DMS79 treated with DMSO at 0.1 percent for 48 hours (cell line): ENCODE measurements around the gene MLLT3.

Source experiments
- DNase-seq: peaks from one replicate; lab custom pipeline; 2025; lab: John Stamatoyannopoulos, UW

Gene MLLT3

DNA sequence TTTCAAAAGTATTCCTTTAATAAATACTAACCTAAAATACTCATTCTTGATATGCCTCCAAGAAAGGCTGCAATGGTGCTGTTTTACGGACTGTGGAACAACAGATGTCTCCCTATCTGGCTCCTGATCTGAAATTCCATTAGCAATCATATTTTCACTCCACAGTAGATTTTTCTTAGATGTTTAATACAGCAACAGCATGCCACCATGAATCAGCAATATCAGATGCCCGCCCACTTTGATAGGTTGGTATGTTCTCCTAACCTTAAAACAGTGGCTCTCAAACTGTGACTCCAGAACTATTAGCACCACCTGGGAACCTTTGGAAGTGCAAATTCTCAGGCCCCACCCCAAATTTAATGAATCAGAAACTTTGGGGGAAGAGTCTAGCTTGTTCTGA lies 110.2 kb downstream of the MLLT3 start:
- no peak for DNase-seq

DNA sequence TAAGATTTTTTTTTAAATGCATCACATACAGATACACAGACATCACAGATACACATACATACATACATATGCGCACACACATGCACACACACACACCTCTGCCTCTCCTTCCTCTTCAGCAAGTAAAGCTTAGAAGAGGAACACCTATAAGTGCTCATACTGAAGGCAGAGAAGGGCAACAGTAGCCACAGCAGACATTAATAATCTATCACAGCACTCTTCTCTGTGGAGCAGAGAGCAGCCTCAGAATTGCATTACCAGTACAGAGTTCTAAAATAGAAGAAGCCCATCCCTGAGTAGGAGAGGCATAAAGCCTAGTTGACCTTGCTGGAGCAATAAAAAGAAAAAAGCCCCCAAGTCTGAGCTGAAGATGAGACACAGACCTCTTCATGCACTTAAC lies 110.6 kb downstream of the MLLT3 start:
- DNase-seq, result no peak

DNA sequence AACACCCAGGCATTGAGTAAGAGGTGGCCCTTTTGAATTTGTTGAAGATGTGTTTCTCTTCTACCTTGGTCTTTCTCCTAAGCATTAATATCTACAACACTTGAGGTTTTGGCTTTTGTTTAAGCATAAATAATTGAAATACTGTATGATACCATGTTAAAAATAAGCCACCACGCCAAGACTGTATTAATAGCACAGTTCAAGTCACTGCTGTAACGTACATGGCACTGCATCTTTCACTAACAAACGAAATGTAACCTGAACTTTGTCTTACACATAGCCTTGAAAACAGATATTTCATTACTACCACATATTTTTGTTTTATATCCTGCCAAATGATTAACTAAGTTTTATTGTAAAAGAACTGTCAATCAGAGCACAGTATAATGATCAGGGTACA lies 112.8 kb downstream of the MLLT3 start:
- no peak for DNase-seq

DNA sequence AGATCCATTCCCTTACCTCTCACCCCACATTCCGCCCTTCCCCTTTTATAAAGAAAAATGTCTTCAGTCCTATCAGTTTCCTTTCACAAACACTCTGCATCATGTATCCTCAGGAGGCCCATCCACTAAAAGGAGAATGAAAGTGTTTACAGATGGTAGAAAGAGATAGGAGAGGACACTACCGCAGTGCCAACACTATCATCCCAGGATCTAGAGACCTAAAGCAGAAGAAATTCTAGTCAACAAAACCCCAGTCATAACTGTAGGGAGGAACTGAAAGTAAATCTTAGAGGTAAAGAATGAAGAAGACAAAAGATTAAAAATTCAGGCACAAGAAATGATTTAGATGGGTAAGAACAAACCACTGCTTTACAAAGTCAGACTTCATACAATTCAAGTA lies 114.1 kb downstream of the MLLT3 start:
- DNase-seq, result no peak

DNA sequence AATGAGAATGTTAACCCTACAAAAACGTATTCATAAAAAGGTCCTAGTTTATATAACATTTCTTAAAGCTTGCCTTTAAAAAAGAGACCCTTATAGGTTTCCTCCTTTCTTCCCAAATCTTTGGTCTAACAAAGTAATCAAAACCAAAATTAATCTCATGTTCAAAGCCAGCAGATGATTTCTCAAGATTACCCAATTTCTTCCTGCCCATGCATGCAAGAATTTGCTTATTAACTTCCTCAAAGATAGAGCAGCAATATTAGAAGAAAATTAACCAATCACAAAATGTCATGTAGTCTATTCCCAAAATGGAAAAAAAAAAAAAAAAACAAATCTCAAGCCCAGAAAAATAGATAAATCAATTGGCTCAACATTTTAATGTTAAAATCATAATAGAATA lies 114.9 kb downstream of the MLLT3 start:
- no peak for DNase-seq

DNA sequence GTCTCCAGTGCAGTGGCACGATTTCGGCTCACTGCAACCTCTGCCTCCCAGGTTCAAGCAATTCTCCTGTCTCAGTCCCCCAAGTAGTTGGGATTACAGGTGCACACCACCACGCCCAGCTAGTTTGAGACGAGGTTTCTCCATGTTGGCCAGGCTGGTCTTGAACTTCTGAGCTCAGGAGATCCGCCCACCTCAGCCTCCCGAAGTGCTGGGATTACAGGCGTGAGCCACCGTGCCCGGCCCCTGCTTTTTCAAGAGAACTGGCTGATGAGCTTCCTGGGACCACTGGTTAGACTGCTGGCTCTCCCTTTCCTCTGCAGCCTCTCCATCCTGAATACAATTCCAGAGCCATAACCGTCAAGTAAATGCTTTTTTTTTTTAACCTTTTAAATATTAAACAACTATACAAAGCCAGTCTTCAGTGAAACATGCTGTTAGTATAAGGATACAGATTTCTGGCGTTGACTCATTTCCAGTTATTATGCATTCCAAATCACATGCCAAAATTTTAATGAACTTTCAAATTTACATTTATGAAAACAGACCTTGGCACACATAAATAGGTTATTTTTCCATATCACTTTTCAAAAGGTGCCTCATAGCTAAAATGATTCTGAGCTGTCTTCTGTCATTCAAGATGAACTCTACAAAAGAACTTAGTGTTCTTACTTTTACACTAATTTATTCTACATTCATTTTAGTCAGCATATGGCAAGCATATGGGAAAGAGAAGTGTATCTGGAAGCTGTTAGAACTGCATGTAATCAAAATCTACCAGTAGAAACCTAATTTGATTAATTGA lies 116.0 kb downstream of the MLLT3 start:
- DNase-seq, result no peak

DNA sequence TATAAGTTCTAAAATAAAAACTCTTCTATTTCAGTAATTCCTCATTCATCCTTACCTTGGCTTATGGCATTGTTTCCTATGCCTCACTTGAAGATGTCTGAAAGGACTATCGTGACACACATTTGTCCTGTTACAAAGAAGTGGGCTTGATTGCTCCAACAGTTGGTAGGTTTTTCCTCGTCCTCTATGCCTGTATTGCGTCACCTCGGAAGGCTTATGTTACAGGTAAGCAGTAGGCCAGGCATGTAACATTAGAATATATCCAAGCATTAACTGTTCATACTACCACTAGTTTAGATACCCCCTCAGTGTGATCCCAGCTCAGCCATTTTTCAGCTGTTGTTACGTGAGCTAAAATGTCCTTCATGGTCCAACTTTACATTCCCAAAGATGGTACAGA lies 116.7 kb downstream of the MLLT3 start:
- DNase-seq, result no peak

DNA sequence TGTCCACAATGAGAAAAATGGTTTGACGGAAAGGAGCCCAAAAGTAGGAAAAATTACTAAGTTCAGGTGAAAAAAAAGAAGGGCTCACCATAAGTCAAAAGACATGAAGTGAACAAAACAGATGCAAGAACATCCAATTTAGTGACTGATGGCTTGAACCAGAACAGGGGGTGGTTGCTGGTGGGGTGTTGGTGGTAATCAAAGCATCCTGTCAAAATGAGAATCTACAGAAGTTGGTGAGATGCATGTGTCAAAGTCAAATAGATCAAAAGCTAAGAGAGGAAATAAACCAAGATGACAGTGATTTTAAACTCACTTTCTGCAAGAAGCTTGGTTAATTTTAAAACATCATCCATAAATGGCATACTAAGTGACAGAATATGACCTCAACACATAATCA lies 117.4 kb downstream of the MLLT3 start:
- no peak for DNase-seq

DNA sequence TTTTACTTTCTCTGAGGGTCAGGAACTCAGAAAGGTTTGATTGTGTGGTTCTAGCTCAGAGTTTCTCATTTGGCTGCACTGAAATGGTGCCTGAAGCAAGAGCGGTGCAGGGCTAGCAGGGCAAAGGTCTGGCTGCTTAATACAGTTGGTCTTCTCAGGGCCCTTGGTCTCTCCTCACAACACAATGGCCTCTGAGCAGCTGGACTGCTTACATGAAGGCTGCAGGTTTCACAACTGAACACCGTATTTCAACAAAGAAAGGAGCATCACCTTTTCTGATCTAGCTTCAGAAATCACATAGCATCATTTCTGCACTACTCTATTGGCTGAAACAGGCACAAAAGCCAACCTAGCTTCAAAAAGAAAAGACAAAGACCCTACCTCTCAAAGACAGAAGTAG lies 122.2 kb downstream of the MLLT3 start:
- DNase-seq, result no peak

DNA sequence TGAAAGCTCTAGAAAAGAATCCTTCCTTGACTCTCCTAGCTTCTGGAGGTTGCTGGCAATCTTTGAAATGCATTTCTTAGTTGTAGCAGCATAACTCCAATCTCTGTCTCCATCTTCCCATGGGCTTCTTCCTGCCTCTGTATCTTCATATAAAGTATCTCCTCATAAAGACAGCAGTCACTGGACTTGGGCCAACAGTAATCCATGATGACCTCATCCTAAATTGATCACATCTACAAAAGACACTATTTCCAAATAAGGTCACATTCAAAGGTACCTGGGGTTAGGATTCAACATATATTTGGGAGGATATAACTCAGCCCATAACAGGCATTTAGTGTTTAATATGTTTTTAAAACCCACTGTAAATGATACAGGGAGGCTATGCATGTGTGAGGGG lies 123.3 kb downstream of the MLLT3 start:
- no peak for DNase-seq

DNA sequence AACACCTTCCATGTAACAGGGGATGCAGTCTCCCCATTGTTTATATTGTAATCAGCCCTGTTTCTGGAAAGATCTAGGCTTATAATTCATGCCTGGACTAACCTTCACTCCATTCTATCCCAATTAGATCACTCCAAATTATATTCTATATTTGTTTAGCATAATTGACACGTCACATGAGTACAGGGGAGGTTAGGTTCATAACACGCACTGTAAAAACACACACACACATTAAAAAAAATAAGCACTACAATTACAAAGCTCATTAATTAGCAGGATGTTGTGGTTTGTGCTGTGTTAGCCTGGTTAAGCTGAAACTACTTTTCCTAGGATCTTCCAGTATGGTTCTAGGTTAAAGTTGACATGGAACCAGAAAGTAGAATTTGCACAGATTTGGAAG lies 126.0 kb downstream of the MLLT3 start:
- no peak for DNase-seq

DNA sequence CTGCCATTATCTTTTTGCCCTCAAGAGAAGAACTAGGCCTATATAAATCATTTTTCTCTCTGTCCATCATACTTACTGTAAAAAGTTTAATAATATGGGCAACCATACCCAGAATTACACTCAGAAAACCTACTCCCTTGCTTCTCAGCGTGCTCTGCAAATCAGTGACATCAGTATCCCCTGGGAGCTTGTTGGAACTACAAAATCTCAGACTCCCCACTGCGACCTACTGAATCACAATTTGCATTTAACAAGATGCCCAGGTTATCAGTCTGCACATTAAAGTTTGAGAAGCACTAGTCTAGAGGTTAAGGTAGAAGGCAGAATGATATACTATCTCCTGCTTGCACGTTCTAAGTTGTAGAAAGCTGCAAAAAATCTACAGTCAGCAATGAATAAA lies 127.2 kb downstream of the MLLT3 start:
- DNase-seq, result no peak

DNA sequence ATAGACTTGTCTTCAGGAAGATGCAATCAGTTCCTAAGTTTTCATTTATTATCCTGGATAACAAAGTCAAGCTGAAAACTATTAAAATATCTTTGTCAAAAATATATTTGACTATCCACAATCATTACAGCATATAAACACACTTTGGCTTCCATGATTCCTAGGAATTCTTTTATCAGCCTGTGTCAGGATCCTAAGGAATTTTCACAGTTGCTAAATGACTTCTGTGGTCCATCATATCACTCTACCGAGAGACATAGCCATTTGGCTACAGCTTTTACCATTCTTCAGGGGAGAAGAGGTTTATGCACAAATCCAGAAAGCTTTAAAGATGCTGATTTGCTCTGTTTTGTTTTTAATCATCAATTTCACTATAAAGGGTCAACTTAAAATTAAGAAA lies 128.3 kb downstream of the MLLT3 start:
- no peak for DNase-seq

DNA sequence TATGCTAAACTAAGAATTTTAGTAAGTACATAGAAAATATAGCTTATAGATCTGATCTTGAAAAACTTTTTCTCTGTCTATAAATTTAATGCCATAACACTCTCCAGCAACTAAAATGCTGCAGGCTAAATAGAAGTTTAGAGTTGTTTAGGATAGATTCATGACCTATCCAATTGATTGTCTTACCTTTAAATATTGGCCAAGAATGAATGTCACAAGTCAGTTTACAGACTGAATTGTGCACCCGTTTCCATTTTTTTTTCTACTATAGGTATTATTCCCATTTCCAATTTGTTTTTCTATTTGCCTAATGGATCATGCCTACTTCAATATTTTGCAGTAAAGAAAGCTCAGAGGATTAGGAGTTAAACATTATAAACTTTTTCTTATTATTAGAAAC lies 129.5 kb downstream of the MLLT3 start:
- DNase-seq, result no peak

DNA sequence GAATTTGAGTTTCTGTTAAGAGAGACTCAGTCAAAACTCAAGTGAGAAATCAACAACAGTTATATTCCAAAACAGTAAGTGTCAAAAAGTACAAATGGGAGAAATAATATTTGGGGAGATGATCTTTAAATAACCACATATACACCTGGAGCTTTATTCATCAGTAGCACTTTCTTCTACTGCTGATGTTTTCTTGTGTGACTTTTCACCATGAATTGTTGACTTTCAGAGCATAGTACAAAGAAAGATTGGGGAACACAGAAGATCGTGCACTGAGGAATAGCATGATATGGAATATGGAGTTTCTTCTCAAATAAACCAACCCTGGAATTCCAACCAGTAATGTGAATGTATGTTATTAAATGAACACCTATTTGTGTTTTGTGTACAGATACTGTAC lies 130.7 kb downstream of the MLLT3 start:
- DNase-seq, result no peak

DNA sequence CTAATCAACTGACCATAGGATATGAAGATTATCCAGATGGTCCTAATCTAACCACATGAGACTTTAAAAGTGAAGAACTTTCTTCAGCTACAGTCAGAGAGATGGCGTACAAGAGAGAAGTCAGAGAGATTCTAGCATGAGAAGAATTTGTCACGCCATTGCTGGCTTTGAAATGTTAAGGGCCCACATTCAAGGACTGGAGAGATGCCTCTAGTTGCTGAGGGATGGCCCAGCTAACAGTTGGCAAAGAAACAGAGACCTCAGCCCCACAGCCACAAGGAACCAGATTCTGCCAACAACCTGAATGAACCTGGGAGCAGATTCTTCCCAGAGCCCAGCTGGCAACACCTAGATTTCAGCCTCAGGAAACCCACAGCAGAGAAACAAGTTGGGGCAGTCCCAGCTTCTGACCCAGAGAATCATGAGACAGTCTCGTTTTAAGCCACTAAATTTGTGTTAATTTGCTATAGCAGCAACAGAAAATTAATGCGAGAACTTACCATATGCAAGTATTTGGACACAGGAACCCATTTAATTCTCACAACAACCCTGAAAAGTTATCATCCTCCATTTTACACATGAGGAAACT lies 132.0 kb downstream of the MLLT3 start:
- DNase-seq, result no peak

DNA sequence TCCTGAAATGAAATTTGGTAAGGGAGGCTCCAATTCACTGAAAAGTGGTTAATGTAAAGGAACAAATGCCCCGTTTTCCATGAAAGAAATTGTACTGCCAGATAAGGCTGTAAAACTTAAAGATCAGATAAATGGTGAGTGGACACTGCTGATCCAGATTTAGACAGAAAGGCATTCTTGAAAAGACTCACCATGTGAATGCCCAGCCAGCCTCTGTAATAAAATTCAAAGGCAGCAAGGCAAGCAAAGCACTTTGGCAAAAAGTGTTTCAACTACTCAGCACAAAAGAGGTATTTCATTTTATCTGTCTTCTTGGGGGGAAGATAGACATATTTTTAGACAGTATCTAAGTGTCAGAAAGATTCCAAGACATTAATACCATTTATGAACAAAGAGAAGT lies 133.6 kb downstream of the MLLT3 start:
- DNase-seq, result no peak

DNA sequence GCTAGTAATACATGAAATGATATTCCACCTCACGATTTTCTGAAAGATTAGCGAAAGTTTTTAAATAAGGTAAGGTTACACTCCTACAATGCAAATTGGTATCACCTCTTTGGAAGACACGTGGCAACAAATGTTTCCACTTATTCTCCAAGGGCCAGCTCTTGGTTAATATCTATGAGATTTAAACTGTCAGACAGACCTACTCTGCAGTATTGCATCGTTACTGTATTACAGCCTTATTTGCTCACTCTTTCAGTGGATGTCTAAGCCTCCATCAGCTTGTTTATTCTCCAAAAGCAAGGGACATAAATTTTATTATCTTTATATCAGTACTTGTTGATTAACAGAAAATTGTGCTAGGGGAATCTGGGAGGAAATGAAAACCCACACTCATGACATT lies 135.7 kb downstream of the MLLT3 start:
- DNase-seq, result no peak

DNA sequence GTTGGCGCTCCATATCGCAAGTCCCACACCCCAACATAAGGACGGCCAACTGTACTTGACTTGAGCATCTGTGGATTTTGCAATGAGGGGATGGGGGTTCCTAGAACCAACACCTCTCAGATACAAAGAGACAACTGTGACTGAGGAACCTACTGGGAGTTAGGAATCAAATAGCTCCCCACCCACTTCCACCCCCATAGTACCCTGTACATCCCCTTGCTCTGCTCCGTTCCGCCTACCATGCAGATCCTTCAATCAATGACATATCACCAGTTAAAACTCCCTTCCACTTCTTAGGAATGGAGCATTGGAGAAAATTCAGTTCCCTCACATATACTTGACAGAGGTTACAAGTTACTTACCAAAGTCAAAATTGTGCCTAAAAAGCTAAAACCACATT lies 140.9 kb downstream of the MLLT3 start:
- no peak for DNase-seq

DNA sequence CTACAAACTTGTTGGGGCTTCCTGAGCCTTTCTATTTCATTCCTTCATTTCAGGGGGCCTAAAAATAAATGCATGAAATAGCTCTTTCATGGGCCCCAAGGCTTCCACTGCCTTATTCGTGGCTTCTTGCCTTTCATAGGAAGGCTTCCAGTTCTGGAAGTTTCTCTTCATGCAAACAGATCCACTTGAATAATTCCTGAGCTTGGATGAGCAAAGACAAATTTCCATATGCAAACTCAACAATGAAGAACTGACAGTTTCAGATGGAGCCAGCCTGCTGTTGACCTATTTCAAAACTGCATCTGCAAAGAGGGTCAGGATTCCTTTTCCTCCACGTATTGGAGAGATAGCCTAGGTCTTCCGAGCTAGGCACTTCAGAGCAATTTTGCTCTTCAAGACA lies 142.1 kb downstream of the MLLT3 start:
- no peak for DNase-seq

DNA sequence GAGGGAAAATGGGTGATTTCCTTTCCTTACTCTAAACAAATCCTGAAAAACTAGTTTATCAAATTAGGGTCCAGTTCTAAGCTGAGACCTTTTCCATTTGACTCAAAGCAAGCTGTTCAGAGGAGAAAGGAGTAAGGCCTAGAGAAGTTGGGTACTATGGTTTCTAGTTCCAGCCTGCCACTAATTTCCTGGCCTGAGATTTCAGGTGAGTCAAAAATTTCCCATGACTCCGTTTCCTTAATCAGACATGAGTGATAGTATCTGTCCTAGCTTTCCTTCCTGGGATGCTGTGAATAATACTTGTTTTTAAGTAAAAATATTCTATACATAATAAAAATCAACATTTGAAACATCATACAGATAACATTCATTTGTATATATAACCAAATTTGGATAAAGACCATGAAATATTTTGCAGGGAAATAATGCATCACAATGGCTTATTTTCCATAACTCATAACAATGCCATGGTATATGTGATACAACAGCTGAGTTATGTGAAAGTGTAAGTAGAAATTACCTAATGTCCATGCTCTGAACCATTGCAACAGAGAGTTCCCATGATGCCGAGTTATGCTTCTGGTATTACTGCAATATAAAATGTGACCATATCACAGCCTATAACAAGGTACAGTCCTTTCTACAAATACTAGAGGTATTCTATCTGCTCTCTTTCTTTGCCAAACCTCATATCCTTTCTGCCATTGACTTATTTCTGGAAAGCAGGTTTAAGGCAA lies 142.7 kb downstream of the MLLT3 start:
- no peak for DNase-seq

DNA sequence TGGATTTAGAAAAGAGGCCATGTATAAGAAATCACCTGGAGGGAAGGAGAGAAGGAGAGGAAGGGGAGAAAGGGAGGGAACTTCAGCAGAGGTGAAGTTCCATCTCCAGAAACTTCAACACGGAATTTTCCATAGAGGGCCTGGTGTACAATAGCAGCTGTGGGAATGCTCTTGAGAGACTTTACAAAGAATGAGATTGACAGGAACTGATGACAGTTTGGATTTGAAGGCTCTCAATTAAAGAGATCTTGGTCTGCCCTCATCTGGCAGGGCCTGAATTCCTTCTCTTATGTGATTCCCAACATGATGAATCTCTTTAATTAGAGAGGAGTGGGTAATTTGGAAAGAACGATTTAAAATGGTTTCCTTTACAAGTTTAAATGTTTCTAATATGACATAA lies 143.5 kb downstream of the MLLT3 start:
- no peak for DNase-seq

DNA sequence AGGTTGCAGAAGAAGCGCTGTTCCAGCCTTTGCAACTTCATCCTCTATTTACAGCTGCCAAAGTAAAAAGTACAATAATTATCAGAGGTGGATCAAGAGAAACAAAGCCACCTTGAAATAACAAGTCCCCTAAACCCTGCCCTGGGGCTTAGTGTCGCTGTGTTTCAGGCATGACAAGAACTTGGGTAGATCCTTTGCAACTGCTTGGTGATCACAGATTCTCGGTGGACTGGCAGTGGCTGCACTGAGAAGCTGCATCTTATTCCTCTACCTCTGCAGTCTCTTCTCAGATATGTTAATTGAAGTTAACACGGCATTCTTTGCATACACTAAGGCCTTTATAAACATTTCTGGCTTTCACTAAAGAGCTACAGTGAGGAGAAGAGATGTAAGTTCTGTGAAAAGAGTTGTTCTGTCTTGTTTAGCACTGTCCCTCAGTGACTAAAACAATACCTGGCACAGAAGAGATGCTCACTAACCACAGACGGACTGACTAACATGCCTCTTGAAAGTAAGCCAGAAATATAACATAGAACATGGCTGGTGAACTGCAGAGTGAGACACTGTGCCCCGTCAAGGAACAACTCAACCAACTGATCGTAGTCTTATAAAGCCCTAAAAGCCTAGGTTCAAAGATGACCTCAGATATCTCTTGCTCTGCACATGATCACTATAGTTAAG lies 144.2 kb downstream of the MLLT3 start:
- no peak for DNase-seq
